PFSK-1 (cell line): ENCODE results near the gene ANKS1B.
A peak's percentile ranks its signal among the peaks of the same experiment; 100 is the strongest.

Experiments used
- FOXP2 ChIP-seq: optimal IDR thresholded peaks from 2 replicates; pipeline ENCODE3; 2011; ENCODE audit warnings: borderline replicate concordance, control low read depth, inconsistent platforms; ENCODE audit not compliant: insufficient read depth; ENCODE audit errors: extremely low read length, extremely low read depth
- POLR2AphosphoS5 ChIP-seq: IDR thresholded peaks from 2 replicates; pipeline ENCODE4 v1.6.1; 2012; ENCODE audit warnings: low read depth, mild to moderate bottlenecking, control low read depth, low read length, moderate library complexity
- SIN3A ChIP-seq: IDR thresholded peaks from 2 replicates; pipeline ENCODE4 v1.6.1; 2012; ENCODE audit warnings: mild to moderate bottlenecking, low read length, moderate library complexity, borderline replicate concordance; ENCODE audit not compliant: insufficient read depth
- TAF1 ChIP-seq: IDR thresholded peaks from 2 replicates; pipeline ENCODE4 v1.6.1; 2012; ENCODE audit warnings: low read length, control low read depth, borderline replicate concordance; ENCODE audit not compliant: insufficient read depth
- TF ChIP-seq, protein P1 (sequence below), 2 experiments: IDR thresholded peaks; 2 replicates each; pipeline versions ENCODE4 v1.6.1 to v1.8.0; 2011 to 2012; ENCODE audit warnings: low read depth in 2 of 2, low read length in 2 of 2, control low read depth in 1 of 2, inconsistent platforms in 1 of 2, mild to moderate bottlenecking in 1 of 2, moderate library complexity in 1 of 2; ENCODE audit not compliant: insufficient read depth in 1 of 2

ANKS1B gene

DNA sequence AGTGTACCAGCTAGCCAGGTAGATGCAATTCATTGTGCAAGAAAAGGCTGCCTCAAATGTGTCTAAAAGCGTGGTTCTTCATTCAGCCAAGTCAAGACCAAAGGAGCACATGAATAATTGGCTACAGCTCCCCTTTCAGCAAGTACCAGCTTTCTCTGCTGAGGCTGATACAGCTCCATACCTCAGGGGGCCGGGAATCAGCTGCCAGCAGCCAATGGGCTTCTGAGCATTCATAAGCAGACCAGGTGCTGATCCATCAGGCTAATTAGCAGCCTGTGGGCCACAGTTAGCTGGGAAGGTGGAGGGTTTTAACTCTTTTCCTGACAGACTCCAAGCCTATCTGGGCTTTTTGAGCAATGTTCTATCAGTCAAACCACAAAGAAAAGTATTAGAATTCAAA, 1075.0 kb downstream of the ANKS1B start:
- TF ChIP-seq, protein P1, sequence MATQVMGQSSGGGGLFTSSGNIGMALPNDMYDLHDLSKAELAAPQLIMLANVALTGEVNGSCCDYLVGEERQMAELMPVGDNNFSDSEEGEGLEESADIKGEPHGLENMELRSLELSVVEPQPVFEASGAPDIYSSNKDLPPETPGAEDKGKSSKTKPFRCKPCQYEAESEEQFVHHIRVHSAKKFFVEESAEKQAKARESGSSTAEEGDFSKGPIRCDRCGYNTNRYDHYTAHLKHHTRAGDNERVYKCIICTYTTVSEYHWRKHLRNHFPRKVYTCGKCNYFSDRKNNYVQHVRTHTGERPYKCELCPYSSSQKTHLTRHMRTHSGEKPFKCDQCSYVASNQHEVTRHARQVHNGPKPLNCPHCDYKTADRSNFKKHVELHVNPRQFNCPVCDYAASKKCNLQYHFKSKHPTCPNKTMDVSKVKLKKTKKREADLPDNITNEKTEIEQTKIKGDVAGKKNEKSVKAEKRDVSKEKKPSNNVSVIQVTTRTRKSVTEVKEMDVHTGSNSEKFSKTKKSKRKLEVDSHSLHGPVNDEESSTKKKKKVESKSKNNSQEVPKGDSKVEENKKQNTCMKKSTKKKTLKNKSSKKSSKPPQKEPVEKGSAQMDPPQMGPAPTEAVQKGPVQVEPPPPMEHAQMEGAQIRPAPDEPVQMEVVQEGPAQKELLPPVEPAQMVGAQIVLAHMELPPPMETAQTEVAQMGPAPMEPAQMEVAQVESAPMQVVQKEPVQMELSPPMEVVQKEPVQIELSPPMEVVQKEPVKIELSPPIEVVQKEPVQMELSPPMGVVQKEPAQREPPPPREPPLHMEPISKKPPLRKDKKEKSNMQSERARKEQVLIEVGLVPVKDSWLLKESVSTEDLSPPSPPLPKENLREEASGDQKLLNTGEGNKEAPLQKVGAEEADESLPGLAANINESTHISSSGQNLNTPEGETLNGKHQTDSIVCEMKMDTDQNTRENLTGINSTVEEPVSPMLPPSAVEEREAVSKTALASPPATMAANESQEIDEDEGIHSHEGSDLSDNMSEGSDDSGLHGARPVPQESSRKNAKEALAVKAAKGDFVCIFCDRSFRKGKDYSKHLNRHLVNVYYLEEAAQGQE (IDR thresholded peaks at IDR 0.05; ENCODE audit: insufficient read depth in 1 of 2, low read depth in 2 of 2, low read length in 2 of 2), result no peak
- TF ChIP-seq TAF1 (no peak), POLR2AphosphoS5 (no peak), FOXP2 (no peak), SIN3A (no peak)

- no peak for TF ChIP-seq POLR2AphosphoS5
Observed at GRCh38 chr12:98908866-98909265, 1075.9 kb downstream of the ANKS1B start.

GRCh38 chr12:98903875-98904274, 1080.9 kb downstream of the ANKS1B start:
- TF ChIP-seq, protein P1 (IDR thresholded peaks at IDR 0.05; ENCODE audit: insufficient read depth in 1 of 2, low read depth in 2 of 2, low read length in 2 of 2), result no peak
- TF ChIP-seq TAF1 (no peak), POLR2AphosphoS5 (no peak), SIN3A (no peak), FOXP2 (no peak)

GRCh38 chr12:98901189-98901588, 1083.5 kb downstream of the ANKS1B start:
- TF ChIP-seq POLR2AphosphoS5, result no peak
- TF ChIP-seq, protein P1 (IDR thresholded peaks at IDR 0.05; ENCODE audit: insufficient read depth in 1 of 2, low read depth in 2 of 2, low read length in 2 of 2), result peak; percentile 78 to 95

GRCh38 chr12:98896938-98897337, 1087.8 kb downstream of the ANKS1B start:
- TF ChIP-seq POLR2AphosphoS5, result no peak
- TF ChIP-seq, protein P1 (IDR thresholded peaks at IDR 0.05; ENCODE audit: insufficient read depth in 1 of 2, low read depth in 2 of 2, low read length in 2 of 2), result peak; percentile 75 to 95

- no peak for TF ChIP-seq POLR2AphosphoS5
- TF ChIP-seq, protein P1 (IDR thresholded peaks at IDR 0.05; ENCODE audit: insufficient read depth in 1 of 2, low read depth in 2 of 2, low read length in 2 of 2), result no peak
- no peak for TF ChIP-seq SIN3A
- no peak for TF ChIP-seq TAF1
- no peak for TF ChIP-seq FOXP2
Observed at GRCh38 chr12:98895086-98895651, 1089.6 kb downstream of the ANKS1B start.
